NCI-H774 (cell line): ENCODE results near the gene MYO1D.

ENCODE experiments used
- DNase-seq: peaks from one replicate; lab custom pipeline; 2025; lab: John Stamatoyannopoulos, UW

Gene MYO1D

GRCh38 chr17:32569171-32570080, 307.5 kb downstream of the MYO1D start:
- DNase-seq = no peak

- DNase-seq = no peak
These were observed 308.2 kb downstream of the MYO1D start for GRCh38 chr17:32568705-32569104.

GRCh38 chr17:32567511-32567910, 309.4 kb downstream of the MYO1D start:
- DNase-seq = no peak

GRCh38 chr17:32567086-32567485, 309.8 kb downstream of the MYO1D start:
- DNase-seq = no peak

GRCh38 chr17:32566303-32566702, 310.6 kb downstream of the MYO1D start:
- DNase-seq = no peak

GRCh38 chr17:32565401-32565800, 311.5 kb downstream of the MYO1D start:
- DNase-seq = no peak

- no peak for DNase-seq
These were observed 312.6 kb downstream of the MYO1D start for GRCh38 chr17:32564325-32564724.

GRCh38 chr17:32563583-32563982, 313.3 kb downstream of the MYO1D start:
- DNase-seq = no peak

GRCh38 chr17:32558997-32559650, 317.8 kb downstream of the MYO1D start:
- no peak for DNase-seq

GRCh38 chr17:32558326-32558955, 318.5 kb downstream of the MYO1D start:
- DNase-seq = no peak

- DNase-seq = no peak
These were observed 321.2 kb downstream of the MYO1D start for GRCh38 chr17:32555611-32556310.

GRCh38 chr17:32553168-32553567, 323.8 kb downstream of the MYO1D start:
- no peak for DNase-seq

GRCh38 chr17:32552280-32552679, 324.6 kb downstream of the MYO1D start:
- no peak for DNase-seq

- DNase-seq = no peak
These were observed 325.6 kb downstream of the MYO1D start for GRCh38 chr17:32551186-32551955.

GRCh38 chr17:32549559-32549958, 327.4 kb downstream of the MYO1D start:
- no peak for DNase-seq

GRCh38 chr17:32546031-32546444, 330.9 kb downstream of the MYO1D start:
- DNase-seq = peak; percentile 12

GRCh38 chr17:32542186-32542585, 334.7 kb downstream of the MYO1D start:
- DNase-seq = no peak

- DNase-seq = no peak
These were observed 335.3 kb downstream of the MYO1D start for GRCh38 chr17:32541640-32542039.

- DNase-seq = no peak
These were observed 339.9 kb downstream of the MYO1D start for GRCh38 chr17:32536736-32537643.

- DNase-seq = no peak
These were observed 343.6 kb downstream of the MYO1D start for GRCh38 chr17:32533296-32533695.
